GM19324 (cell line): ENCODE measurements around the gene F3.

Experiments used
- ATAC-seq: cut with Tn5 transposase; IDR thresholded peaks from one replicate; pipeline ENCODE4 v1.9.1; 2021; ENCODE audit warnings: mild to moderate bottlenecking, moderate library complexity; ENCODE audit not compliant: unreplicated experiment, low FRiP score

The F3 gene

GRCh38 chr1:94553931-94554330 lies 12.4 kb upstream of the F3 start:
- ATAC-seq = no peak

- no peak for ATAC-seq
Observed at GRCh38 chr1:94553323-94553730, 11.8 kb upstream of the F3 start.

- ATAC-seq = no peak
Observed at GRCh38 chr1:94552071-94552586, 10.6 kb upstream of the F3 start.

- ATAC-seq = no peak
Observed at GRCh38 chr1:94551449-94551848, 9.9 kb upstream of the F3 start.

GRCh38 chr1:94550800-94551241 lies 9.3 kb upstream of the F3 start:
- ATAC-seq = no peak

GRCh38 chr1:94550396-94550795 lies 8.8 kb upstream of the F3 start:
- no peak for ATAC-seq

- no peak for ATAC-seq
Observed at GRCh38 chr1:94549706-94550105, 8.1 kb upstream of the F3 start.

GRCh38 chr1:94544706-94545490 lies 3.3 kb upstream of the F3 start:
- ATAC-seq = no peak

GRCh38 chr1:94543893-94544635 lies 2.5 kb upstream of the F3 start:
- ATAC-seq = no peak

- no peak for ATAC-seq
Observed at GRCh38 chr1:94543001-94543400, 1.4 kb upstream of the F3 start.

- no peak for ATAC-seq
Observed at GRCh38 chr1:94542088-94542870, 720 bp upstream of the F3 start.

GRCh38 chr1:94540440-94541245 lies 916 bp downstream of the F3 start:
- no peak for ATAC-seq

- no peak for ATAC-seq
Observed at GRCh38 chr1:94539496-94539895, 2.1 kb downstream of the F3 start.

- ATAC-seq = no peak
Observed at GRCh38 chr1:94538243-94538827, 3.2 kb downstream of the F3 start.

GRCh38 chr1:94537254-94537653 lies 4.3 kb downstream of the F3 start:
- no peak for ATAC-seq

GRCh38 chr1:94535879-94536278 lies 5.7 kb downstream of the F3 start:
- ATAC-seq = no peak

GRCh38 chr1:94535095-94535494 lies 6.5 kb downstream of the F3 start:
- no peak for ATAC-seq

- no peak for ATAC-seq
Observed at GRCh38 chr1:94532077-94532476, 9.5 kb downstream of the F3 start.

- no peak for ATAC-seq
Observed at GRCh38 chr1:94531664-94532063, 9.9 kb downstream of the F3 start.

- ATAC-seq = no peak
Observed at GRCh38 chr1:94530373-94530878, 11.1 kb downstream of the F3 start.
